SK-N-MC (cell line): ENCODE measurements around the gene DYNLT4.

Experiments
- FOXP2 ChIP-seq: optimal IDR thresholded peaks from 2 replicates; pipeline ENCODE3; 2011; ENCODE audit warnings: mild to moderate bottlenecking, moderate library complexity; ENCODE audit not compliant: insufficient read depth; ENCODE audit errors: extremely low read length, control extremely low read depth
- POLR2AphosphoS5 ChIP-seq: IDR thresholded peaks from 2 replicates; pipeline ENCODE4 v1.6.1; 2012; ENCODE audit warnings: mild to moderate bottlenecking, low read depth, low read length, borderline replicate concordance

DNA sequence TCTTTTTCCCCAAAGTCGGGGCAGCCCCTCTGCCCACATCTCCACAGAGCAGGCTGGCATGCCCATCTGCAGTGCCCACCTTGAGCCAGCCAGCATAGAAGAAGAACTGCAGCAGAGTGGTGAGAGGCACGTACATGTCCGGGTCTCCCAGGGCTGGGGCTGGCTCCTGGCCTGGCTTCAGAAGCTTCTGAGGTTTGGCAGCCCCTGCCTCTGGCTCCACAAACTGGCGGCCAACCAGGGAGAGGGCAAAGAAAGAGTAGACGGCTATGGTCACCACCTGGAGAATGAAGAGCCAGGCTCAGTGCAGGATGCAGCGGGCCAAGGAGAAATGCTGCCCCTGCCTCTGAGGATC is 22.1 kb downstream of the DYNLT4 start:
- TF ChIP-seq FOXP2 (no peak), POLR2AphosphoS5 (no peak)
